H1 (cell line): ENCODE measurements around the gene MARCHF9. TPM values are rescaled to one million over a fixed set of nuclear protein-coding genes. Genes with fewer than 3 reads are reported as not detected.

ENCODE experiments used
- CTCF ChIA-PET: fragments of 300-600 bp; sonication (Branson Sonifier 250); formaldehyde crosslinking; loops from one replicate; lab custom pipeline; 2021; ENCODE audit not compliant: partially characterized antibody; lab: Charles Lee
- POLR2A ChIA-PET: fragments of 300-600 bp; sonication (Branson Sonifier 250); formaldehyde crosslinking; loops from one replicate; lab custom pipeline; 2021; ENCODE audit warnings: inconsistent platforms; ENCODE audit not compliant: partially characterized antibody; lab: Charles Lee
- DNase-seq, 2 experiments: peaks; one replicate each; pipeline versions ENCODE4 v3.0.0 to v3.0.0-alpha.2; 2010 to 2022; ENCODE audit warnings: low spot score in 2 of 2, low read depth in 1 of 2, mixed read lengths in 1 of 2
- FAIRE-seq: peaks from 2 replicates; lab custom pipeline; 2011; peaks lifted over from hg19 to GRCh38; lab: Jason Lieb, UNC
- H2AFZ ChIP-seq: 2 replicates; pipeline ENCODE4 v1.8.1; 2012; ENCODE audit warnings: low read length, inconsistent platforms
- H2AK5ac ChIP-seq: 2 replicates; pipeline ENCODE4 v1.6.1; 2013; ENCODE audit warnings: low read depth, low read length
- H2BK120ac ChIP-seq: replicated peaks from 2 replicates; pipeline ENCODE3; 2013; ENCODE audit warnings: low read depth, low read length, inconsistent platforms
- H2BK12ac ChIP-seq: 2 replicates; pipeline ENCODE4 v1.6.1; 2013; ENCODE audit warnings: low read depth, low read length
- H2BK15ac ChIP-seq: 2 replicates; pipeline ENCODE4 v1.6.1; 2013; ENCODE audit warnings: low read length
- H2BK20ac ChIP-seq: 2 replicates; pipeline ENCODE4 v1.6.1; 2013; ENCODE audit warnings: low read length
- H2BK5ac ChIP-seq: 2 replicates; pipeline ENCODE4 v1.6.1; 2013; ENCODE audit warnings: low read depth, low read length
- H3K14ac ChIP-seq: 2 replicates; pipeline ENCODE4 v1.6.1; 2013; ENCODE audit warnings: inconsistent platforms; ENCODE audit not compliant: insufficient read length
- H3K18ac ChIP-seq: 2 replicates; pipeline ENCODE4 v1.6.1; 2013; ENCODE audit warnings: low read length; ENCODE audit errors: extremely low read depth
- H3K23ac ChIP-seq: 2 replicates; pipeline ENCODE4 v1.6.1; 2013; ENCODE audit warnings: inconsistent platforms; ENCODE audit not compliant: insufficient read length
- H3K23me2 ChIP-seq: 2 replicates; pipeline ENCODE4 v1.6.1; 2013; ENCODE audit warnings: low read depth, low read length
- H3K27ac ChIP-seq: 2 replicates; pipeline ENCODE4 v1.6.1; 2011; ENCODE audit warnings: low read depth, low read length, inconsistent platforms
- H3K27me3 ChIP-seq, 4 experiments: replicated peaks in 1 of 4; 1 replicate in 1 of 4; 2 replicates in 3 of 4; pipeline versions ENCODE4 v1.6.1 to v1.8.1; 2011 to 2013; ENCODE audit warnings: low read length in 3 of 4, mild to moderate bottlenecking in 3 of 4, inconsistent platforms in 2 of 4, mixed read lengths in 2 of 4, moderate library complexity in 1 of 4; ENCODE audit not compliant: control insufficient read depth in 3 of 4, insufficient read depth in 3 of 4; ENCODE audit errors: extremely low read depth in 1 of 4
- H3K36me3 ChIP-seq, 4 experiments: 2 replicates each; pipeline versions ENCODE4 v1.6.1 to v1.8.1; 2011 to 2013; ENCODE audit warnings: mild to moderate bottlenecking in 4 of 4, low read length in 3 of 4, moderate library complexity in 2 of 4, control low read depth in 1 of 4, inconsistent platforms in 1 of 4; ENCODE audit not compliant: insufficient read depth in 4 of 4, control insufficient read depth in 2 of 4
- H3K4ac ChIP-seq: replicated peaks from 2 replicates; pipeline ENCODE3; 2013; ENCODE audit warnings: low read length, low read depth, mixed read lengths, inconsistent platforms; ENCODE audit not compliant: insufficient read length
- H3K4me1 ChIP-seq, 4 experiments: replicated peaks in 1 of 4; 1 replicate in 1 of 4; 2 replicates in 3 of 4; pipeline versions ENCODE4 v1.6.1 to v1.8.1; 2011 to 2013; ENCODE audit warnings: low read length in 3 of 4, inconsistent platforms in 2 of 4, mixed read lengths in 1 of 4; ENCODE audit not compliant: insufficient read depth in 4 of 4, control insufficient read depth in 3 of 4
- H3K4me2 ChIP-seq, 2 experiments: 2 replicates each; pipeline versions ENCODE4 v1.6.1 to v1.8.1; 2011 to 2013; ENCODE audit warnings: low read depth in 2 of 2, low read length in 2 of 2, control low read depth in 1 of 2, inconsistent platforms in 1 of 2, mild to moderate bottlenecking in 1 of 2; ENCODE audit not compliant: insufficient read depth in 1 of 2
- H3K4me3 ChIP-seq, 4 experiments: fragments of 200-600, 300-600 bp in 1 of 4; sonication (generic), shearing (Covaris generic), sonication (Bioruptor Twin) in 1 of 4; 2 replicates each; pipeline versions ENCODE4 v1.5.1 to v1.8.1; 2011 to 2016; ENCODE audit warnings: low read length in 4 of 4, low read depth in 3 of 4, control low read depth in 2 of 4, inconsistent platforms in 2 of 4, mild to moderate bottlenecking in 2 of 4, mixed read lengths in 1 of 4, moderate library complexity in 1 of 4; ENCODE audit not compliant: insufficient read depth in 2 of 4; ENCODE audit errors: extremely low read depth in 1 of 4
- H3K56ac ChIP-seq: replicated peaks from 2 replicates; pipeline ENCODE3; 2013; ENCODE audit warnings: low read depth, mild to moderate bottlenecking, mixed read lengths, low read length, inconsistent platforms; ENCODE audit not compliant: insufficient read length
- H3K79me1 ChIP-seq: 2 replicates; pipeline ENCODE4 v1.6.1; 2013; ENCODE audit warnings: low read depth, low read length, control low read depth
- H3K79me2 ChIP-seq, 2 experiments: 2 replicates each; pipeline versions ENCODE4 v1.6.1 to v1.8.1; 2012 to 2013; ENCODE audit warnings: low read length in 2 of 2, mild to moderate bottlenecking in 2 of 2, inconsistent platforms in 1 of 2; ENCODE audit not compliant: insufficient read depth in 2 of 2, control insufficient read depth in 1 of 2
- H3K9ac ChIP-seq, 4 experiments: replicated peaks in 1 of 4; 1 replicate in 1 of 4; 2 replicates in 3 of 4; pipeline versions ENCODE4 v1.6.1 to v1.8.1; 2011 to 2013; ENCODE audit warnings: low read depth in 3 of 4, low read length in 3 of 4, control low read depth in 2 of 4, mild to moderate bottlenecking in 2 of 4, moderate library complexity in 2 of 4, inconsistent platforms in 1 of 4; ENCODE audit errors: extremely low read depth in 1 of 4
- H3K9me3 ChIP-seq, 2 experiments: 2 replicates each; pipeline versions ENCODE4 v1.6.1 to v1.8.1; 2012 to 2013; ENCODE audit warnings: mild to moderate bottlenecking in 2 of 2, moderate library complexity in 2 of 2, control low read depth in 1 of 2, inconsistent platforms in 1 of 2, low read depth in 1 of 2, low read length in 1 of 2, mixed read lengths in 1 of 2; ENCODE audit not compliant: insufficient read depth in 2 of 2
- H4K20me1 ChIP-seq, 2 experiments: replicated peaks in 1 of 2; 2 replicates each; pipeline versions ENCODE3 to v1.8.1; 2011 to 2013; ENCODE audit warnings: inconsistent platforms in 2 of 2, low read length in 2 of 2, mild to moderate bottlenecking in 1 of 2; ENCODE audit not compliant: insufficient read depth in 2 of 2, control insufficient read depth in 1 of 2
- H4K5ac ChIP-seq: 2 replicates; pipeline ENCODE4 v1.6.1; 2013; ENCODE audit warnings: low read length, low read depth, mixed read lengths, inconsistent platforms; ENCODE audit not compliant: insufficient read length
- H4K8ac ChIP-seq: 2 replicates; pipeline ENCODE4 v1.8.0; 2013; ENCODE audit warnings: mild to moderate bottlenecking, moderate library complexity, low read length, inconsistent platforms; ENCODE audit not compliant: insufficient read depth; ENCODE audit errors: extremely low read depth
- H4K91ac ChIP-seq: replicated peaks from 2 replicates; pipeline ENCODE3; 2013; ENCODE audit warnings: low read length, mixed read lengths, inconsistent platforms; ENCODE audit not compliant: insufficient read length
- KDM1A ChIP-seq: fragments of 200-600, 300-600 bp; sonication (generic); IDR thresholded peaks from 2 replicates; pipeline ENCODE4 v1.7.1; 2016; ENCODE audit warnings: mild to moderate bottlenecking, low read length, borderline replicate concordance
- POLR2A ChIP-seq, 2 experiments: IDR thresholded peaks; 1 replicate in 1 of 2; 2 replicates in 1 of 2; pipeline ENCODE4 v1.6.1; 2011; ENCODE audit warnings: low read depth in 2 of 2, low read length in 2 of 2, mild to moderate bottlenecking in 2 of 2; ENCODE audit errors: control extremely low read depth in 1 of 2
- POLR2AphosphoS5 ChIP-seq: IDR thresholded peaks from 2 replicates; pipeline ENCODE4 v1.6.1; 2011; ENCODE audit warnings: low read depth, low read length
- SAP30 ChIP-seq: fragments of 300-600 bp; sonication (generic); IDR thresholded peaks from 2 replicates; pipeline ENCODE4 v1.7.1; 2012; ENCODE audit warnings: low read length, moderate library complexity, mild to moderate bottlenecking, inconsistent platforms; ENCODE audit not compliant: insufficient read depth, insufficient replicate concordance
- SRF ChIP-seq: IDR thresholded peaks from 2 replicates; pipeline ENCODE4 v1.6.1; 2011; ENCODE audit warnings: mild to moderate bottlenecking, low read depth, low read length, moderate library complexity
- TAF1 ChIP-seq: IDR thresholded peaks from 2 replicates; pipeline ENCODE4 v1.6.1; 2011; ENCODE audit warnings: mild to moderate bottlenecking, low read depth, low read length
- TAF7 ChIP-seq: optimal IDR thresholded peaks from 2 replicates; pipeline ENCODE3; 2011; ENCODE audit warnings: low read depth, mild to moderate bottlenecking, inconsistent platforms, low read length, moderate library complexity, borderline replicate concordance
- TCF12 ChIP-seq: IDR thresholded peaks from 2 replicates; pipeline ENCODE4 v1.6.1; 2011; ENCODE audit warnings: low read depth, mild to moderate bottlenecking, low read length
- ZNF274 ChIP-seq: IDR thresholded peaks from 2 replicates; pipeline ENCODE4 v1.7.0; 2012; ENCODE audit warnings: low read length, borderline replicate concordance; ENCODE audit errors: extremely low read depth
- WGBS, 2 experiments: shearing (Covaris generic) in 1 of 2; methylation state at CpG; one replicate each; pipeline versions ENCODE4 v1.1.6 to v1.1.7; 2013 to 2015; ENCODE audit warnings: low lambda C conversion rate in 2 of 2, mixed read lengths in 2 of 2, inconsistent platforms in 1 of 2, low coverage in 1 of 2, missing lambda C conversion rate in 1 of 2; ENCODE audit not compliant: insufficient replicate concordance in 2 of 2, insufficient coverage in 1 of 2, insufficient read length in 1 of 2; ENCODE audit errors: extremely low coverage in 1 of 2, missing lambda C conversion rate in 1 of 2; 5-methylcytosine and 5-hydroxymethylcytosine counted together
- polyA plus RNA-seq, 7 experiments: library from polyadenylated mRNA; depleted of rRNA in 3 of 7; stranded (reverse) in 5 of 7; unstranded in 2 of 7; fragments of >200 nt in 5 of 7; fragments of 200-250 nt in 2 of 7; gene quantifications; 1 replicate in 5 of 7; 2 replicates in 1 of 7; 4 replicates in 1 of 7; pipeline versions ENCODE4 v1.2.1 to v1.2.3, GENCODE V29; 2011 to 2013; ENCODE audit warnings: missing spikeins in 2 of 7, mixed read lengths in 2 of 7
- total RNA-seq: library from RNA; stranded (reverse); fragmentation: NEBNext Ultra II Directional; extraction: Animal tissue kit (Norgen Biotek cat#: 25700); gene quantifications from 2 replicates; pipeline ENCODE4 v1.2.1, GENCODE V29; 2021

The MARCHF9 gene
- total and polyA plus RNA-seq, 2 of the 8 experiments (the other 6 are each of a cell fraction or from before 2014, with no cell fraction given) = 6.4 to 7.8 TPM

DNA sequence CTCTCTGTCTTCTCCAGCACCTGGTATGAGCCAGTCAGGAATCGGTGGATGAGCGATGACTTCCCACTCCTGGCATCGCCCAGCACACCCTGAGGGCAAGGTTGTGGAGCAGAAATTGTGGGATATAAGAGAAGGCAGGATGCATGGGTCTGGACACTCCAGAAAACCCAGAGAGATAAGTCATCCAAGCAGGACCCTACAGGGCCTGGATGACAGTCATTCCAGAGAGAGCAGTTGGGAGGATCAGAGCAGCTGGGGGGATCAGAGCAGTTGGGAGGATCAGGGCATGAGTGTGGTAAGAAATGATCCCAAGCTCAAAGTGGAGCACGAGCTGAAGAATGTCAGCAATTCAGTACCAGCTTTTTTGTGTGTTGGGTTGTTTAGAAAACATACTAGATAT, 20.3 kb upstream of the MARCHF9 start:
- Histone ChIP-seq H2BK120ac (no peak overlapping the region), H3K27ac (no peak overlapping the region), H3K4me1 (peaks cover 6 to 27% (median 11%) of the 10 kb centered on the region in 4 experiments; a peak in 6 of 7 replicates), H2BK15ac (no peak overlapping the region), H4K20me1 (peaks cover 0 to 17% of the 10 kb centered on the region in 2 experiments), H3K9me3 (no peaks in the 10 kb centered on the region; a peak in 1 of 4 replicates), H3K79me1 (no peaks in the 10 kb centered on the region), H2AFZ (no peak overlapping the region), H2BK5ac (no peak overlapping the region), H3K36me3 (peaks cover 0 to 6% (median 0%) of the 10 kb centered on the region in 4 experiments; a peak in 1 of 8 replicates), H3K23ac (no peak overlapping the region), H3K4me3 (no peak overlapping the region), H3K14ac (no peak overlapping the region), H3K23me2 (peaks cover 2% of the 10 kb centered on the region; the same call in 1 of the 2 replicates), H2AK5ac (no peak overlapping the region), H3K9ac (no peak overlapping the region), H3K4me2 (no peak overlapping the region; a peak in 1 of 4 replicates), H4K5ac (no peak overlapping the region), H2BK12ac (no peak overlapping the region), H4K91ac (no peak overlapping the region), H4K8ac (no peak overlapping the region), H3K79me2 (no peaks in the 10 kb centered on the region), H3K18ac (no peak overlapping the region), H3K56ac (no peak overlapping the region), H3K27me3 (peaks cover 43 to 97% (median 83%) of the 10 kb centered on the region in 4 experiments), H2BK20ac (no peak overlapping the region), H3K4ac (no peak overlapping the region)
- ChIA-PET CTCF (interaction anchor here (0.9 to 11.2 kb wide), 11 partner anchors 11 to 152 kb away, joined by 4 to 149 read pairs (median 8); partner anchors contain the start of gene B4GALNT1), POLR2A (interaction anchor here (1.3 to 5.2 kb wide), 7 partner anchors 10 to 207 kb away, joined by 3 to 59 read pairs (median 4); partner anchors contain the start of genes ARHGEF25, EEF1AKMT3 and METTL1)
- FAIRE-seq = no peak
- DNase-seq = no peak
- 86% methylated on average over 4 of the region's 4 CpGs; no CpG with 5 or more reads in 1 of the 2 experiments for WGBS, 2 experiments
- TF ChIP-seq SAP30 (no peak), POLR2A (IDR thresholded peaks at IDR 0.05; ENCODE audit: control extremely low read depth in 1 of 2, low read depth in 2 of 2, low read length in 2 of 2) (no peak), POLR2AphosphoS5 (no peak), TCF12 (no peak), TAF1 (no peak), ZNF274 (no peak), TAF7 (no peak), KDM1A (no peak), SRF (no peak)
